MV-4-11 (cell line): Measurements from ENCODE around the gene CSAD.
"Not testable (repeated sequence)": the region's sequence is repeated elsewhere in the genome, so short reads cannot be mapped to it uniquely, and the experiment has no call there.

Experiments
- DNase-seq: peaks from one replicate; lab custom pipeline; 2025; lab: John Stamatoyannopoulos, UW

CSAD gene

DNA sequence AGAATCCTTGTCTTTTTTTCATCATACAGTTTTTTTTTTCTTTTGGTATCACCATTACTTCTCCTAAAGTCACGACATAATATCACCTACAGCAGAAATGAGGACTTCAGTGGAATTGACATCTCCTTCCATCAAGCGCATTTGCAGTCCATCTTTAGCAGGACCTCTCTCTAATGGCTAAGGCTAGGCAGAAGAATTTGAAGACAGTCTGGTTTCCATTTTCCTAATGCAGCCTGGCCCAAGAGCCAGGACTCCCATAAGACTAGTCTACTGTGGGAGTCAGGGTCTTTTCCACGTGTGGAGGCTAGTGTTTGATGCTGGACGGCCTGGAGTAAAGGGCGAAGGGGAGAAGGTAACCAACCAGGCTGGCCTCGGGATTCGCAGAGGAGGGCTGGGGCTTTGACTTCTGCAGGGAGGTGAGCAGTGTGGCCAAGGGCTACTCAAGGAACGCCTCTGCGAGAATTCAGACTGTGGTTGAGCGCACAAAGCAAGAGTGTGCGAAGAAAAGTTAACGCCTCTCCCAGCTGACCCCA is 972 bp downstream of the CSAD start:
- no peak for DNase-seq

DNA sequence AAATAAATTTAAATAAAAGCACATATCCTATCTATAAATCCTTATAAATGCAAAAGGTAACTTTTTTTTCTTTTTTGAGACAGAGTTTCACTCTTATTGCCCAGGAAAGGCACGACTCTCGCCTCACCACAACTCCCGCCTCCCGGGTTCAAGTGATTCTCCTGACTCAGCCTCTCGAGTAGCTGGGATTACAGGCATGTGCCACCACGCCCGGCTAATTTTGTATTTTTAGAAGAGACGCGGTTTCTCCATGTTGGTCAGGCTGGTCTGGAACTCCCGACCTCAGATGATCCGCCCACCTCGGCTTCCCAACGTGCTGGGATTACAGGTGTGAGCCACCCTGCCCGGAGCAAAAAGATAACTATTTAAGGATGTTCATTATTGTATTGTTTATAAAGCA is 1.9 kb downstream of the CSAD start:
- not testable (repeated sequence) for DNase-seq

DNA sequence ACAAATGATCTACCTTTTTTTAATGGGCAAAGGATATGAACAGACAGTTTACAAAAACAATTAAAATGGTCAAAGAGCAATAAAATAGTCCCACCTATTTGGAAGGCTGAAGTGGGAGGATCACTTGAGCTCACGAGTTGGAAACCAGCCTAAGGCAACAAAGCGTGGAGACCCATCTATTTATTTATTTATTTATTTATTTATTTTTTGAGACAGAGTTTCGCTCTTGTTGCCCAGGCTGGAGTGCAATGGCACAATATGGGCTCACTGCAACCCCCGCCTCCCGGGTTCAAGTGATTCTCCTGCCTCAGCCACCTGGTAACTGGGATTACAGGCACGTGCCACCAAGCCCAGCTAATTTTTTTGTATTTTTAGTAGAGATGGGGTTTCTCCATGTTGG is 3.3 kb downstream of the CSAD start:
- not testable (repeated sequence) for DNase-seq

DNA sequence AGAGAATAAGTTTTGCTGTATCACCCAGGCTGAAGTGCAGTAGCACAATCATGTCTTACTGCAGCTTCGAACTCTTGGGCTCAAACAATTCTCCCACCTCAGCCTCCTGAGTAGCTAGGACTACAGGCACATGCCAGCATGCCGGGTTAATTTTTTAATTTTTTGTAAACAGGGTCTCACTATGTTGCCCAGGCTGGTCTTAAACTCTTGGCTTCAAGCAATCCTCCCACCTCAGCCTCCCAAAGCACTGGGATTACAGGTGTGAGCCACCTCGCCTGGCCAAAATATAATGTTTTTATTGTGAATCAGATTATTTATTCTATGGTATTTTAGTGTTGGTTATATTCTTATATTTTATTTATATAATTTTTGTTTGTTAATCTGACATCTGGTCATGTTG is 4.0 kb downstream of the CSAD start:
- DNase-seq, result no peak

DNA sequence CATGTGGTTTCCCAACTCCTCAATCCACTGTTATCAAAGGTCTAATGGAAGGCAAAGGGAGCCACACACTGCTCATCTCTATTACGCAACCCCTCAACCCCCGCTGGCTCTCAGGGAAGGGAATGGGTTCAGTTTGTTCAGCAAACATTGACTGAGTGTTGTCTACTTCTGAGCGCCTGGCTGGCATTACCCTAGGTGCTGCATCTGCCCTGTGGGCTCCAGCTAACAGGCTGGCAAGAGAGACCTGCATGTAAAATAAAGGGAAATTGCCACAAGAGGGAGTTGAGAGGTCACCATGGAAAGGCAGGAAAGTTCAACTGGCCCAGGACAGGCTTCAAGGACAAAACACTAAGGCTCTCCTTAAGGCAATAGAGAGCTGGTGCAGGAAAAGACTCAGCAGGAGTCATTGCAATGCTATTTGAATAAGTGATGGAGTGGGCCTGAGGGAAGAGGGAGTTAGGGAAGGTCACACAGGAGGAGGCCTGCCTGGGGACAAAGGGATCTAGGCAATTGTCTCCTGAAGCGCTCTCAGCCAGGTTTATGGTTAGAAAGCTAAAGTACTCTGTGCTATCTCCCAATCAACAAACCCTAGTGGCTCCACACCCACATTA is 5.7 kb downstream of the CSAD start:
- DNase-seq, result peak; percentile 46

DNA sequence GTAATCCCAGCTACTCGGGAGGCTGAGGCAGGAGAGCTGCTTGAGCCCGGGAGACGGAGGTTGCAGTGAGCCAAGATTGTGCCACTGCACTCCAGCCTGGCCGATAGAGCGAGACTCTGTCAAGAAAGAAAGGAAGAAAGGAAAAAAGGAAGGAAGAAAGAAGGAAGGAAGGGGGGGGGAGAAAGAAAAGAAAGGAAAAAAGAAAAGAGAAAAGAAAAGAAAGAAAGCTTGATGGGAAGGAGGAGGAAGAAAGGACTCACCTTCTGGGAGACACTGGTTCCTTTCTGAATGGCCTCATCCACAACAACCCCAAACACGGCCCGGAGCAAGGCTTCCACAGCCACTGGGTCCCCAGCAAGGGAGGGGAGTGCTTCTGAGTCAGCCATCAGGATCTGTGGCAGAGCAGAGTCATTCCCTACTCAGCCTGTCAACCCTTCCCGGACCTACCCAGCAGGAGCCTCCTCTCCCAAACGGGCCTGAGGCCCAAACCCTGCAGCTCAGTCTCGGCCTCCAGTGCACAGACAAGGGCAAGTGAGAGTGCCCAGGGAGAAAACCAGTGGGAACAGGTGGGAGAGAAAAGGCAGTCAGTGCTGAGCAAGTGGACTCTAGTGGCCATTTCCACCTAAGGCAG is 7.5 kb downstream of the CSAD start:
- no peak for DNase-seq

DNA sequence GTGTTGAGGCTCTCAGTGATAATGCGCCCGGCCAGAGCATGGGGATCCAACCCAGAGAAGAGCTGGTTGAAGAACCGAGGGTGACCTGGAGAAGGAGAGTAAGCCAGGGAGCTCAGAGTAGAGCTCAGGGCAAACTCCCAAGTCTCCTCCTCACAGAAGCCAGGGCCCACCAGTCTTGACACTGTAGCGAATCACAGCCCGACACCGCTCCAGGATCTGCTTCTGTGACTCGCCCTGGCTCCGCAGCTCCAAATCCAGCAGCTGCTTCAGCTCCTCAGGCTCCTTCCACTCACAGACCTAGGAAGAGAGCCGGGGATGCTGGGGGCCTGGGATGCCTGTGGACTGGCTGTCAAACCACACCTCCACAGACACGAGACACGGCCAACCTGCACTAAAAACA is 8.4 kb downstream of the CSAD start:
- DNase-seq, result no peak

DNA sequence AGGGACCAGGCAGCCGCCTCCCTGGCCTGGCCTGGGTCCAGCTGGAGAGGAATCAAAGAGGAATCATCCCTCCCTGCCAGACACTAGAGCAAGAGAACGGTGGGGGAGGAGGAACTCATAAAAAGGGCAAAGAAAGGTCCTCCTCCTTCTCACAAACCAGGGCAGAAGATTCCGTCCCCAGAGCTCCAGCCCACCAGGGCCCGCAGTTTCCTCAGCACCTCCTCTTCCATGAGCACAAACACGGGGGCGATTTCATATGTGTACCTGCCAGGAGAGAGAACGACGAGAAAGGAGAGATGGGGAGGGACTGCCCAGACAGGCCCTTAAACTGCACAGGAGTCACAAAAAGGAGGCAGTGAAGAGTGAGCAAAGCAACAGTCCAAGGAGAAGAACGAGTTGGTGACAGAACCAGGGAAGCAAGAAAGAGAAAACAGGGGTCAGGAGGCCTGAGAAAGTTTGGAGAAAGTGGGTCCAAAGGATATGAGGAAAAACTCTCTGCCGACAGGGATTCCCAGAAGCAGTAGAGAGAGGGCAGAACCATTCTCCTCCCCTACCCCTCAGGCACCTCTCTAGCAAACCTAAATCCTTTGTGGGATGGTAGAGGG is 8.9 kb downstream of the CSAD start:
- no peak for DNase-seq

DNA sequence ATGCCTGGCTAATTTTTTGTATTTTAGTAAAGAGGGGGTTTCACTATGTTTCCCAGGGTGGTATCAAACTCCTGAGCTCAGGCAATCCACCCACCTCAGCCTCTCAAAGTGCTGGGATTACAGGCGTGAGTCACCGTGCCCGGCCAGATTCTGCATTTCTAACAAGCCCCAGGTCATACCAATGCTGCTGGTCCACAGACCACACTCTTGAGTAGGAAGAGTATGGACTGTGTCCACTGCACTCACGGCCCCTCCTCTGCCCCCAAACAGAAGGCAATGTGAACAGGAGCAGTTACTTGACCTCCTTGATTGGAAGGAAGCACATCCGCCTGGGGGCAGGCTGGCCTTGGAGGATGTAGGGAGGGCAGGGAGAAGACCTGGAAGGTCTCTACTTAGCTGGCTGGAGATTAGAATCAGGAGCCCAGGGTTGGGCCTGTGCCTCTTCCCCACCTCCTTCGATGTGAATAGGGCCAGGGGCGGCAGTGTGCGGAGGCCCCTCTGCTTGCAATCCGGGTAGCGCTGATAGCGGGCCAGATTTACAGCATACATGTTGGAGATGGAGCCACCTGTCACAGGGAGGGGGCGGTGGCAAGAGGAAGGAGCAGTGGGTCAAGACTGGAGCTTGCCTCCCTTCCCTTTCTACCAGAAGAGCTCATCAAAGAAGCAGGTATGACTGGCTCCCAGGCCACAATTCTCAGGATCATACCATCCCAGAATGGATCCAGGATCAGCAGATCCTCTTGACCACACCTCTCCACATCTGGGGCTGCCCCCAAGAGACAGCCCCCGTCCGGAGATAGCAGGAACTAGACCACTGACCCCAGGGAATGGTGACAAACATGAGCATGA is 9.6 kb downstream of the CSAD start:
- DNase-seq, result no peak

DNA sequence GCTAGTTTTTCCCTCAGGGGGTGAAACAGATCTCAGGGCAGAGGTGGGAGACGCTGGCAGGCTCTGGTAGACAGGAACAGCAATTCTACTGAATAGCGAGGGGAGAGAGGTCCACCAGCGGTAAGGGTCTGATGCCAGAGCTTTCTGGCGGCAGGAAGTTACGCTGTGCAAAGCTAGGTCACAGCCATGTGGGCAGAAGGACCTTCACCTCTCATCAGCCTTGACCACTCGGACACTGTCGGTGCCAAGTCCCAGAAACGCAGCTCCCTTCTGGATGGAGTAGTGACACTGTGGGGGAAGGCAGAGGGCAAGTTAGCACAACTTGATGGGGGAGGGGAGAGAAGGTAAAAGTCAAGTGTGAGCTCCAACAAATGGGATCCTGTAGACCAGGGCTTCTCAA is 10.5 kb downstream of the CSAD start:
- DNase-seq, result no peak

DNA sequence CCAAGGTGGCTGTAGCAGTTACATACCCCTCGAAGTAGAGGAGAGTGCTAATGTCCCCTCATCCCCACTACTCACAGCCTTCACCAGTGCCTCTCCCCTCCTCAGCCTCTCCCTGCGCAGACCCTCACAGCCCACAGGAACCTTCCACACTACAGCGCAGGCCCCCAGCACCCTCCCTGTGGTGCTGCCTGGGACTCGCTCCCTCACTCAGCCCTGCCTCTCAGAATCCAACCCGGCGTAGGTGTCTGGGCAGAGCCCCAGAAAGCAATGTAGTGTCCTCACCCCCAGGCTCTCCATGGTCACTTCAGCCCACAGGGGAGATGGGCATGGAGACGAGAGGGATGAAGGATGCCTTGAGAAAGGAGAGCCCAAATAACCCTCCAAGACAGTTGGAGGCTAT is 11.1 kb downstream of the CSAD start:
- no peak for DNase-seq

DNA sequence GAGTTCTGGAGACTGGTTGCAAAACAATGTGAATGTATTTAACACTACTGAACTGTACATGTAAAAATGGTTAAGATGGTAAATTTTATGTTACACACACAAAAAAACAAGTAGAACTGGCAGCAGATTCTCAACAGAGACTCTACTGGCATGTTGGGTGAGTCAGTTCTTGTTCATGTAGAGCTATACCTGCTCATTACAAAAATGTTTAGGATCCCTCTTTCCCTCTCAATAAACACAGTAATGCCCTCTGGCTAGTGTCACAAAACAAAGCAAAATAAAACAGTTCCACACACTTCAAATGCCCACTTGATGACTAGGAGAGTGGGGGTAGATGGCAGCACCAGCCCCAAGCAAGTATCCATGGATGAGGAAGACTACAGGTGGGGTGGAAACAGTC is 13.9 kb downstream of the CSAD start:
- DNase-seq, result no peak

DNA sequence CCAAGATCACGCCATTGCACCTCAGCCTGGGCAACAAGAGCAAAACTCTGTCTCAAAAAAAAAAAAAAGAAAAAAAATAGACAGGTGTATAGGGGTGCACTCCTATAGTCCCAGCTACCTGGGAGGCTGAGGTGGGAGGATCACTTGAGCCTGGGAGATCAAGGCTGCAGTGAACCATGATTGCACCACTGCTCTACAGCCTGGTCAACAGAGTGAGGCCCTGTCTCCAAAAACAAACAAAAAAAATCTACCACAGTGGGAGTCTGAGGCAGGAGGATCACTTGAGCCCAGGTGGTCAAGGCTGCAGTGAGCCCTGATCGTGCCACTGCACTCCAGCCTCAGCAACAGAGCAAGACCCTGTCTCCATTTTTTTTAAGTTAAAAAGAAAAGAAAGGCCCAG is 17.7 kb downstream of the CSAD start:
- not testable (repeated sequence) for DNase-seq

DNA sequence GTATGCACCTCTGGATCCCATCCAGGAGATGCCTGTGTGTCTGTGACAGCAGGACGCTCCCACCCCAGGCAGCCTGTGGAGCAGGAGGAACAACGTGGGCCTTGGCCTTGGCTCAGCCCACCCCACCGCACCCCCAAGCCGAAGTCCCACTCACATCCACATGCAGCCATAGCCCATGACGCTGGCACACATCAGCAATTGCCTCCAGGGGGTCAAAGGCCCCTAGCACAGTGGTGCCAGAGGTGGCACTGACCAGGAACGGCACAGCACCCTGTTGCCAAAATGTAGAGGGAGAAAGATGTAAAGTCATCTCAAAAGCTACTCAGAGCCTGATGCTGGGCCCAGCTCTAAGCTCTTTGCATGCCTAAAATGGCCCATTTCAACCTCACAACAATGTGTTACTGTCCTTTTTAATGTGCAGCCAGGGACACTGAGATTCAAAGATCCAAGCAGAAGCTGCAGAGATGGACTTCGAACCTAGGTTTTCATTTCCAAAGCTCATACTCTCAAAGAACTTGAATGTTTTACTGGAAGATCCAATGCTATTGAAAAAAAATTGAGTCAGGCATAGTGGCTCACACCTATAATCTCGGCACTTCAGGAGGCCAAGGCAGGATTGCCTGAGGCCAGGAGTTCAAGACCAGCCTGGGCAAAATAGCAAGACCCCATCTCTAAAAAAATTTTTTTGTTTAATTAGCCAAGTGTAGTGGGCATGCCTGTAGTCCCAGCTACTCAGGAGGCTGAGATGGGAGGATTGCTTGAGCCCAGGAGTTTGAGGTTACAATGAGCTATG is 19.4 kb downstream of the CSAD start:
- DNase-seq, result no peak

DNA sequence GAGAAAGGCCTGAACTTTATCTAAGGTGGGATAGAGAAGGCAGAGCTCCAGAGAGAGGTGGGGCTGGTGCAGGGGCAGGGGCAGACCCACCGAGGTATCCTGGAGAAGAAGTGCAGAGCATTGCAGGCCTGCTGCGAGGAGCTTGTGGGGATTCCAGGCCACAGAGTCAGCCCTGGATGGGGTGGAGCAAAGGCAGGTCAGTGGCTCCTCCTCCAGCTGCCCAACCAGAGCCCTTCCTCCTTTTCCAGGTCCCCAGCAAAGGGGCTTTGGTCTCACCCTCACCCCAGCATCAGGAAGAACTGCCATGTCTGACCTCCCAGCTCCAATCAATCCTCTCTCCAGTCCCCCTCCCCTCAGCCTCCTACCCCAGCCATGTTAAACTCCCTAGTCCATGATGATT is 20.1 kb downstream of the CSAD start:
- DNase-seq, result no peak

DNA sequence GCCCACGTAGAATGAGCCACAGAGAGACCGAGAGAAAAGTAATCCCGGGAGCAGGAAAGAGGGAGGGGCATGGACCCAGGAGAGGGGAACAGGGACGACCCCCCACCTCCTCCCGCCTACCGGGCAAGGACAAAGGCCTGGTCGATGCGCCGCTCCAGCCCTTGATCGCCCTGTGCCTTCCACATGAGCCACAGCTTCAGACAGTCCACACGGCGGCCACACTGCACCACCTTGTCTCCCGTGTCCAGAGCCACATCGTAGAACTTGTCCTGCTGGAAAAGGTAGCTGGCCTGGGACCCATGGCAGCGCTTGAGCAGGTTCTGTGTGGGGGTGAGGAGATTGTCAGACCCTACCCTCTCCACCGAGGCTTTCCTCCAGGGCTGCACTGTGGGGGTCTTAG is 20.7 kb downstream of the CSAD start:
- DNase-seq, result no peak

DNA sequence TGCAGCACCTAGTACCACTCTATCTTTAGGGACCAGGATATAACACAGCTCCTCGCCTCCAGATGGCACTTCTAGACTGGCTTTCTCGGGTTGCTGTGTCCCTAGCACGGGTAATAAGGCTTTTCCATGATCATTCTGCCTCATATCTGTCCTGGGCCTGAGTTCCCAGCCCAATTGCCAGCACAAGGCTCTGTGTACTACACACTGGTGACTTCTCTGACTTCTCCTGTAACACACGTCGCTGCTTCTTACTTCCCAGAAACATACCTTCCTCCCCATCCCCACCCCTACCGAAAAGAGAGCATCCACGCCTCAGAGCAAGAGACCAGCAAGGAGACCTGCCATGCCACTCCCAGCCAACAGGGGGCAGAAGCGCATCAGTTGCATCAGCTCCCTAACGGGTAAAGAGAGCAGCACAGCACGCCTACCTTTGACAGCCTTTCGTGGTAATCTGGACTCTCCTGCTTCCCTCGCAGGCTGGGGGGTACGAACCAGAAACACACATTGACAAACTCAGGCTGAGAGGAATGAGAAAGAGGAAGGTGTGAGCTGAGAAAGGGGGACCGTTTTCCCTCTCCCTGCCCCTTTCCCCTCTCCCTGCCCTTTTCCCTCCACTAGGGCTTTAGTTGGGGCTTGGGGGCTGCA is 21.4 kb downstream of the CSAD start:
- peak; percentile 74 for DNase-seq

DNA sequence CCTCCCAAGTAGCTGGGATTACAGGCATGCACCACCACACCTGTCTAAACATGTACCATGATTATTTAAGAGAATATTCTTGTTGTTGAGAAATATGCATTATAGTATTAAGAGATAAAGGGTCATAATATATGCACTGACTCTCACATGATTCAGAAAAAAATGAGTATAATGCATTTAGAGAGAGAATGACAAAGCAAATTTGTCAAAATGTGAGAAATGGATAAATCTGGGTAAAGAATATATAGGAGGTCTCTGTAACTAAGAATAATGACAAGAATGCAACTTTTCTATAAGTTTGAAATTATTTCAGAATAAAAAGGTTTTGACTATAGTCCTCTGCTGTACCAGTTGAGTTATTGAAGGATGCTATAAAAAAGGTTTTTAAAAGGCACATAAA is 28.3 kb downstream of the CSAD start:
- DNase-seq, result no peak

DNA sequence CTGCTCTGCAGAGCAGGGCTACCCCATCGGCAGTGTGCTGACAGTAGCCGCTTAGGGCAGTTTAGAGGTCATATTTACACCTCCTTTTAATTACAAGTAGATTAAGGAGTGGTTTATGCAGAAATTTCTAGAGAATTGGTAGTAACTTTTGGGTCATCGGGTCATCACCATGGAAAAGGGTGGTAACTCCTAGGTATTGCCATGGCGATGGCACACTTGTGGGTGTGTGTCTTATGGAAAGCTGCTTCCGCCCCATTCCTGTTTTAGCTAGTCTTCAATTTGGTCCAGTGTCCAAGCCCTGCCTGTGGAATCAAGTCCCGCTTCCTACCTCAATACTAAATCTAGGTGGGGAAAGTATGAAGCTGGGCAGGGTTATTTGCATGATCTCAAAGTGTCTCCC is 29.7 kb downstream of the CSAD start:
- DNase-seq, result no peak

DNA sequence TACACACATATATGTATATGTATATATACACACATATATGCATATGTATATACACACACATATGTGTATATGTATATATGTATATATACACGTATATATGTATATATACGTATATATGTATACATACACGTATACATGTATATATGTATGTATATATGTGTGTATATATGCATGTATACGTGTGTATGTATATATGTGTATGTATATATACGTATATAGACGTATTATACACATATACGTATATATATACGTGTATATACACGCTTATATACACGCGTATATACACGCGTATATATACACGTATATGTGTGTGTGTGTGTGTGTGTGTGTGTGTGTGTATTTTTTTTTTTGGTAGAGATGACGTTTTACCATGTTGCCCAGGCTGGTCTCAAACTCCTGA is 33.1 kb downstream of the CSAD start:
- no peak for DNase-seq

DNA sequence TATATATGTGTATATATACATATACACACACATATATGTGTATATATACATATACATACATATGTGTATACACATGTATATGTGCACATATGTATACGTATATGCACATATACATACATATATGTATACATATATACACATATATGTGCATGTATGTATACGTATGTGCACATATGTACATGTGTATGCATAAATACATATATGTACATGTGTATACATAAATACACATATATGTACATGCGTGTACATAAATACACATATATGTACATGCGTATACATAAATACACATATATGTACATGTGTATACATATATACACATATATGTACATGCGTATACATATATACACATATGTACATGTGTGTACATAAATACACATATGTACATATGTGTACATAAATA is 33.5 kb downstream of the CSAD start:
- DNase-seq, result no peak
